Bone marrow (tissue), 2 donors: ENCODE measurements around the gene HOXB5.
A peak's percentile ranks its signal among the peaks of the same experiment; 100 is the strongest.

ENCODE experiments used
- DNase-seq, 2 donors: peaks; one replicate each; lab custom pipeline; 2025; lab: John Stamatoyannopoulos, UW

The HOXB5 gene

GRCh38 chr17:48629411-48629759, 35.8 kb upstream of the HOXB5 start:
- no peak for DNase-seq

- DNase-seq: no peak
Observed at GRCh38 chr17:48628649-48629410, 35.3 kb upstream of the HOXB5 start.

GRCh38 chr17:48627623-48628521, 34.3 kb upstream of the HOXB5 start:
- no peak for DNase-seq

GRCh38 chr17:48627118-48627597, 33.6 kb upstream of the HOXB5 start:
- DNase-seq: no peak

GRCh38 chr17:48626245-48627117, 32.9 kb upstream of the HOXB5 start, which contains the start of gene HOXB9:
Gene HOXB9 (minus strand): TSS chr17:48626358. CDS start chr17:48626269, 89 bp downstream.
- no peak for DNase-seq

- DNase-seq: peak in 1 of 2 donors; percentile 60
Observed at GRCh38 chr17:48625495-48626244, 32.1 kb upstream of the HOXB5 start.

- peak in 1 of 2 donors; percentile 43 for DNase-seq
Observed at GRCh38 chr17:48624544-48625494, 31.2 kb upstream of the HOXB5 start.

- no peak for DNase-seq
Observed at GRCh38 chr17:48624118-48624517, 30.5 kb upstream of the HOXB5 start.

GRCh38 chr17:48623583-48623982, 30.0 kb upstream of the HOXB5 start:
- DNase-seq: no peak

GRCh38 chr17:48622857-48623256, 29.3 kb upstream of the HOXB5 start:
- DNase-seq: no peak

GRCh38 chr17:48621410-48622392, 28.1 kb upstream of the HOXB5 start:
- DNase-seq: no peak

GRCh38 chr17:48620461-48621139, 27.0 kb upstream of the HOXB5 start:
- no peak for DNase-seq

GRCh38 chr17:48619826-48620449, 26.4 kb upstream of the HOXB5 start:
- DNase-seq: no peak

GRCh38 chr17:48618256-48618896, 24.8 kb upstream of the HOXB5 start:
- peak; percentile 44 to 64 for DNase-seq

GRCh38 chr17:48617471-48618255, 24.1 kb upstream of the HOXB5 start:
- DNase-seq: no peak

GRCh38 chr17:48616717-48617470, 23.3 kb upstream of the HOXB5 start:
- no peak for DNase-seq
